Keratinocyte (primary cell): ENCODE results near the gene CASZ1. TPM values are rescaled to one million over a fixed set of nuclear protein-coding genes. Genes with fewer than 3 reads are reported as not detected.

Experiments used
- DNase-seq: peaks from one replicate; pipeline ENCODE4 v3.0.0-alpha.2; 2011; ENCODE audit warnings: low read depth, missing footprints, low spot score
- FAIRE-seq: peaks from 2 replicates; lab custom pipeline; 2011; peaks lifted over from hg19 to GRCh38; lab: Jason Lieb, UNC
- H2AFZ ChIP-seq: 2 replicates; pipeline ENCODE4 v1.6.0; 2012; ENCODE audit warnings: low read length, control low read depth, inconsistent platforms; ENCODE audit not compliant: control insufficient read depth
- H3K27ac ChIP-seq: 2 replicates; pipeline ENCODE4 v1.5.1; 2011; ENCODE audit warnings: low read length; ENCODE audit not compliant: control insufficient read depth, insufficient read depth
- H3K27me3 ChIP-seq: 3 replicates; pipeline ENCODE4 v1.6.0; 2011; ENCODE audit warnings: low read length; ENCODE audit not compliant: control insufficient read depth, insufficient read depth; ENCODE audit errors: extremely low read depth
- H3K36me3 ChIP-seq, 2 experiments: 2 replicates in 1 of 2; 3 replicates in 1 of 2; pipeline ENCODE4 v1.5.1; 2011; ENCODE audit warnings: low read length in 2 of 2, mild to moderate bottlenecking in 1 of 2; ENCODE audit not compliant: control insufficient read depth in 2 of 2, insufficient read depth in 2 of 2; ENCODE audit errors: extremely low read depth in 1 of 2
- H3K4me1 ChIP-seq: 3 replicates; pipeline ENCODE4 v1.5.1; 2011; ENCODE audit warnings: low read length; ENCODE audit not compliant: control insufficient read depth, insufficient read depth; ENCODE audit errors: extremely low read depth
- H3K4me2 ChIP-seq: 3 replicates; pipeline ENCODE4 v1.6.0; 2011; ENCODE audit warnings: low read depth, low read length; ENCODE audit not compliant: control insufficient read depth, insufficient read depth; ENCODE audit errors: extremely low read depth
- H3K4me3 ChIP-seq, 3 experiments: fragments of 200-600 bp in 1 of 3; sonication (generic) in 1 of 3; 2 replicates in 2 of 3; 3 replicates in 1 of 3; pipeline ENCODE4 v1.5.1; 2011 to 2016; ENCODE audit warnings: low read length in 3 of 3, mild to moderate bottlenecking in 3 of 3, control low read depth in 2 of 3, inconsistent platforms in 1 of 3, low read depth in 1 of 3, mixed read lengths in 1 of 3, mixed run types in 1 of 3, moderate library complexity in 1 of 3; ENCODE audit not compliant: control insufficient read depth in 2 of 3, insufficient read depth in 2 of 3; ENCODE audit errors: extremely low read depth in 1 of 3
- H3K79me2 ChIP-seq: 2 replicates; pipeline ENCODE4 v1.6.0; 2012; ENCODE audit warnings: low read length; ENCODE audit not compliant: control insufficient read depth, insufficient read depth
- H3K9ac ChIP-seq: 3 replicates; pipeline ENCODE4 v1.6.0; 2011; ENCODE audit warnings: low read length; ENCODE audit not compliant: control insufficient read depth, insufficient read depth; ENCODE audit errors: extremely low read depth
- H3K9me1 ChIP-seq: 3 replicates; pipeline ENCODE4 v1.6.0; 2011; ENCODE audit warnings: low read length; ENCODE audit not compliant: control insufficient read depth, insufficient read depth; ENCODE audit errors: extremely low read depth
- H3K9me3 ChIP-seq: 2 replicates; pipeline ENCODE4 v1.5.1; 2012; ENCODE audit warnings: low read depth, low read length; ENCODE audit not compliant: control insufficient read depth
- H4K20me1 ChIP-seq: 3 replicates; pipeline ENCODE4 v1.6.0; 2011; ENCODE audit warnings: low read length; ENCODE audit not compliant: control insufficient read depth, insufficient read depth; ENCODE audit errors: extremely low read depth
- CTCF ChIP-seq, 3 experiments: IDR thresholded peaks in 1 of 3; conservative IDR thresholded peaks in 1 of 3; optimal IDR thresholded peaks in 1 of 3; 2 replicates in 2 of 3; 3 replicates in 1 of 3; pipeline versions ENCODE3 to v1.5.1; 2011; ENCODE audit warnings: low read length in 3 of 3, mild to moderate bottlenecking in 3 of 3, moderate library complexity in 2 of 3, control low read depth in 1 of 3, inconsistent platforms in 1 of 3; ENCODE audit not compliant: insufficient read depth in 2 of 3; ENCODE audit errors: extremely low read depth in 1 of 3
- EZH2 ChIP-seq: IDR thresholded peaks from one replicate; pipeline ENCODE4 v1.6.1; 2012; ENCODE audit warnings: inconsistent platforms, mild to moderate bottlenecking, low read length, moderate library complexity
- dilution Hi-C: fragments of 300-500 bp; cut with MboI; formaldehyde crosslinking; loops from one replicate; pipeline ENCODE4 v1.7.0; 2020; ENCODE audit warnings: low sequenced_read_pairs; ENCODE audit not compliant: extremely low pct_ligation_motif_present
- polyA plus RNA-seq, 5 experiments: library from polyadenylated mRNA; depleted of rRNA in 3 of 5; stranded (reverse) in 3 of 5; stranded (forward) in 1 of 5; unstranded in 1 of 5; fragments of >200 nt; gene quantifications; 1 replicate in 1 of 5; 2 replicates in 3 of 5; 3 replicates in 1 of 5; pipeline versions ENCODE4 v1.2.1 to v1.2.3, GENCODE V29; 2011 to 2012; ENCODE audit warnings: missing spikeins in 2 of 5, low read depth in 1 of 5, low replicate concordance in 1 of 5

The CASZ1 gene
- polyA plus RNA-seq, 1 donor (not counting 4 experiments of a cell fraction or from before 2014, with no cell fraction given), result 2.8 TPM

DNA sequence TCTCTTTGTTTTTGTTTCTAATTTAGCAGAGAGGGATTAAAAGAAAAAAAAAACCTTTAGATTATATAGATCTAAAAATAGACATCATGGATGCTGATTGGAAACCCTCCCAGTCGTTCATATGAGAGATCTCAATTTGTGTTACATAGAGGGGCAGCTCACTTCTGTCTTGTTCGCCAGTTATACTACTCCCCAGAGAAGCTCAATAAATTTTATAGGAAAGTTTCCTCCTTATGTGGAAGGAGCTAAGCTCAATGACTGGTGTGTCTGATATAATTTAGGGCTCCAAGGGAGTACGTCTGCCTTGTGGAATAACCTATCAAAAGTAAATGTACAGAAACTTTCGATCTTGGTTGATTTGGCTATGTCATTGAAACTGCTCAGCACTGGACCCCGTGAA lies 204.1 kb downstream of the CASZ1 start:
- no peak overlapping the region for H3K4me3 ChIP-seq
- H4K20me1 ChIP-seq, result no peaks in the 10 kb centered on the region
- DNase-seq (no peak), FAIRE-seq (no peak)
- peaks cover 2% of the 10 kb centered on the region for H3K9me1 ChIP-seq
- no peak overlapping the region for H3K9ac ChIP-seq
- no peaks in the 10 kb centered on the region for H3K79me2 ChIP-seq
- TF ChIP-seq CTCF (optimal IDR thresholded peaks at IDR 0.05 in 1 of 3, IDR thresholded peaks at IDR 0.05 in 1 of 3, conservative IDR thresholded peaks at IDR 0.05 in 1 of 3; ENCODE audit: extremely low read depth in 1 of 3, insufficient read depth in 2 of 3, low read length in 3 of 3) (no peak), EZH2 (no peak)
- H3K4me1 ChIP-seq, result no peaks in the 10 kb centered on the region
- dilution Hi-C loops, result no loop called here
- no peak overlapping the region for H3K4me2 ChIP-seq
- H3K27me3 ChIP-seq, result no peaks in the 10 kb centered on the region
- H3K9me3 ChIP-seq, result no peaks in the 10 kb centered on the region
- no peak overlapping the region for H2AFZ ChIP-seq
- peaks cover 0 to 2% of the 10 kb centered on the region in 2 experiments for H3K36me3 ChIP-seq
- H3K27ac ChIP-seq, result no peak overlapping the region

DNA sequence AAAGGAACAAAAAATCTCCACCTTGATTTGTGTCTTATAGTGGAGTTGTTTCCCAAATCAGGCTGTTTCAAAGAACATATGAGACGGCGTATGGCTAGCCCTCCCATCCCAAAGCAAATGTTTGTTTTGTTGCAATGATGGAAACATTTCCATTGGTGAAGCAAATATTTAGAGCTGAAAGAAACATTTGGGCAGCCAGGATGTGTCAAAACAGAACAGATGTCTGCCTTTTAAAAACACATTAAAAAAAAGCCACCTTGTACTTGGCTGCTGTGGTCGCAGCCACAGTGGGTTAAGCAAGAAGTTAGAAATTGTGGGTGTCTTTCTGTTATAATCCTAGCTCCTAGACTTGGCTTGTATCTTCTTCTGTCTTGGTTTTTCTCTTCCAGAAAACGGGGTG lies 205.4 kb downstream of the CASZ1 start:
- Histone ChIP-seq H2AFZ (no peak overlapping the region), H3K27ac (no peak overlapping the region), H3K9me3 (no peaks in the 10 kb centered on the region), H3K9ac (no peak overlapping the region), H3K36me3 (peaks cover 0 to 2% of the 10 kb centered on the region in 2 experiments), H3K4me1 (no peaks in the 10 kb centered on the region), H3K79me2 (no peaks in the 10 kb centered on the region), H3K9me1 (peaks cover 2% of the 10 kb centered on the region), H3K4me3 (no peak overlapping the region), H3K27me3 (no peaks in the 10 kb centered on the region), H4K20me1 (no peaks in the 10 kb centered on the region), H3K4me2 (no peak overlapping the region)
- peak; percentile 5 for FAIRE-seq
- dilution Hi-C loops, result no loop called here
- no peak for TF ChIP-seq EZH2
- TF ChIP-seq CTCF (optimal IDR thresholded peaks at IDR 0.05 in 1 of 3, IDR thresholded peaks at IDR 0.05 in 1 of 3, conservative IDR thresholded peaks at IDR 0.05 in 1 of 3; ENCODE audit: extremely low read depth in 1 of 3, insufficient read depth in 2 of 3, low read length in 3 of 3), result no peak
- DNase-seq, result no peak
